GM12865 (cell line): ENCODE measurements around the gene PLXDC1.
A peak's percentile ranks its signal among the peaks of the same experiment; 100 is the strongest.
"Not testable (repeated sequence)": the region's sequence is repeated elsewhere in the genome, so short reads cannot be mapped to it uniquely, and the experiment has no call there.

ENCODE experiments used
- DNase-seq: peaks from one replicate; pipeline ENCODE4 v3.0.0; 2010; ENCODE audit warnings: low read depth
- H3K4me3 ChIP-seq: 2 replicates; pipeline ENCODE4 v1.5.1; 2011; ENCODE audit warnings: mild to moderate bottlenecking, low read depth, low read length, control low read depth
- TF ChIP-seq, protein P1 (sequence below): IDR thresholded peaks from 2 replicates; pipeline ENCODE4 v1.5.1; 2011; ENCODE audit warnings: low read length, control low read depth, low read depth, inconsistent platforms; ENCODE audit not compliant: insufficient read depth; ENCODE audit errors: missing control alignments

PLXDC1 gene

DNA sequence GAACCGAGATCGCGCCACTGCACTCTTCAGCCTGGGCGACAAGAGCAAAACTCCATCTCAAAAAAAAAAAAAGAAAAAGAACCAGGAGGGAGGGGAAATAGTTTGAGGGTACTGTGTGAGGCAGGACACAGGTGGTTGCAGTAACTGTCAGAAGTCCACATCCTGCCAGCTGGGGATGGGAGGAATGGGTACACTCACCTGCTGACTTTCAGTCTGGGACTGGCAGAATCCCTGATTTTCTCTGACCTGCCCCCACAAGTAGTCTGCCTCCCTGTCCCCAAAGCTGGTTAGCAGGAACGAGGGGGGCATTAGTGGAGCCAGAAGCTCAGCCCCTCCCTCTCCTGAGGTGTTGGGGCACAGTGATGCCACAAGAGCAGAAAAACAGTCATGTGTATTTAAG, 21.6 kb upstream of the PLXDC1 start:
- TF ChIP-seq, protein P1, sequence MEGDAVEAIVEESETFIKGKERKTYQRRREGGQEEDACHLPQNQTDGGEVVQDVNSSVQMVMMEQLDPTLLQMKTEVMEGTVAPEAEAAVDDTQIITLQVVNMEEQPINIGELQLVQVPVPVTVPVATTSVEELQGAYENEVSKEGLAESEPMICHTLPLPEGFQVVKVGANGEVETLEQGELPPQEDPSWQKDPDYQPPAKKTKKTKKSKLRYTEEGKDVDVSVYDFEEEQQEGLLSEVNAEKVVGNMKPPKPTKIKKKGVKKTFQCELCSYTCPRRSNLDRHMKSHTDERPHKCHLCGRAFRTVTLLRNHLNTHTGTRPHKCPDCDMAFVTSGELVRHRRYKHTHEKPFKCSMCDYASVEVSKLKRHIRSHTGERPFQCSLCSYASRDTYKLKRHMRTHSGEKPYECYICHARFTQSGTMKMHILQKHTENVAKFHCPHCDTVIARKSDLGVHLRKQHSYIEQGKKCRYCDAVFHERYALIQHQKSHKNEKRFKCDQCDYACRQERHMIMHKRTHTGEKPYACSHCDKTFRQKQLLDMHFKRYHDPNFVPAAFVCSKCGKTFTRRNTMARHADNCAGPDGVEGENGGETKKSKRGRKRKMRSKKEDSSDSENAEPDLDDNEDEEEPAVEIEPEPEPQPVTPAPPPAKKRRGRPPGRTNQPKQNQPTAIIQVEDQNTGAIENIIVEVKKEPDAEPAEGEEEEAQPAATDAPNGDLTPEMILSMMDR: no peak
- H3K4me3 ChIP-seq: no peak overlapping the region
- DNase-seq: no peak

DNA sequence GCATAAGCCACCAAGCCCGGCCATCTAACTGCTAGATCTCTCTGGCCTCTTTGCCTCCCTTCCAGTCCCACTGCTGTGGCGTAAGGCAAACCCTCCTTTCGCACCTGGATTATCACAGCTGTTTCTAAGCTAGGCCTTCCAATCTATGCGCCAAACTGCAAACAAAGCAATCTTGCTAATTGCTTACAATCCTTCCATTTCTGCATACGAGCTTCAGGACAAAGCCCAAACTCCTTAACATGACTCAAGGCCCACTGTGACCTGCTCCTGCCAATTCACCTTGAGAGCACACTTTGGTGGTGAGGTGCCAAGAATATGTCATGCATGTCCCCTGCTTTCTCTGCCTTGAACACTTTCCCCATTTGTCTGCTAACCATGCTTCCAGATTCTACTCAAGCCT, 20.5 kb upstream of the PLXDC1 start:
- DNase-seq: no peak
- TF ChIP-seq, protein P1: no peak
- no peak overlapping the region for H3K4me3 ChIP-seq

DNA sequence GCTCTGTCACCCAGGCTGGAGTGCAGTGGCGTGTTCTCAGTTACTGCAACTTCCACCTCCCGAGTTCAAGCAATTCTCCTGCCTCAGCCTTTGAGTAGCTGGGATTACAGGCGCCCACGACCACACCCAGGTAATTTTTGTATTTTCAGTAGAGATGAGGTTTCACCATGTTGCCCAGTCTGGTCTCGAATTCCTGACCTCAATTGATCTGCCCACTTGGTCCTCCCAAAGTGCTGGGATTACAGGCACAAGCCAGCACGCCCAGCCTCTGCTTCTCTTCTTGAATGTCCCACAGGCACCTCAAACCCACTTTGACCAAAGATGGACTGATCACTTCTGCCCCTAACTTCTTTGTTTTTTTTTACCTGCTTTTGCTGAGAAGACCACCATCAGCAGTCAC, 19.1 kb upstream of the PLXDC1 start:
- TF ChIP-seq, protein P1: no peak
- no peak overlapping the region for H3K4me3 ChIP-seq
- DNase-seq: no peak

DNA sequence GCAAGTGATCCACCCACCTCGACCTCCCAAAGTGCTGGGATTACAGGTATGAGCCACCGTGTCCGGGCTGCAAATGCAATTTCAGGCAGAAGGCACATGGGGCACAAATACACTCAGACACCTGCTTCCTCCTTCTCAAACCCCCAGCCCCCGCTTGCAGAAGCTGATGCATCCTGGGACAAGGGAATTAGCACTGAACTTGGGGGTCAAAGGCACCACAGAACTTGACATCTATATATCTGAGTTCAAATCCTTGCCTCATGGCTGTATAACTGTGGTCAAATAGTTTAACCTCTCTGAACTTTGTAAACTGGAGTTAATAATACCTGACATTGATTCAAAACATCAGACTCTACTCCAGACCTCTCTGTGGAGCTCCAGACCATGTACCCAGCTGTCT, 18.7 kb upstream of the PLXDC1 start:
- DNase-seq: no peak
- TF ChIP-seq, protein P1: no peak
- H3K4me3 ChIP-seq: no peak overlapping the region

DNA sequence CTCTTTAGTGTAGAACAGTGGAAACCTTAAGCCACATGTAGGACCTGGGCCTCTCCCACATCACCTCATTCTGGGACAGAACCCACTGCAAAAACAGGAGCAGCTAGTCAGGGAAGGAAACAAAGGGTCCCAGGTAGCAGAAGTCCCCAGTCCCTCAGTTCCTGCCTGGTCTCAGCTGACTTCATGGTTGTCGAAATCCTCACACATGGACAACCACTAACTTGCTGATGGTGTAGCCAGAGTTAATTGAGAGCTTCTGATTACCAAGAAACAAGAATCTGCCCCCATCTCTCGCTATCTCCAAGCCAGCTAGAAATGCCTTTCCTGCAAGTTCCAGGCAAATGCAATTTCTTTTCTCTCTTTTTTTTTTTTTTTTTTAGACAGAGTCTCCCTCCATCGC, 18.1 kb upstream of the PLXDC1 start:
- TF ChIP-seq, protein P1: no peak
- no peak for DNase-seq
- no peak overlapping the region for H3K4me3 ChIP-seq

DNA sequence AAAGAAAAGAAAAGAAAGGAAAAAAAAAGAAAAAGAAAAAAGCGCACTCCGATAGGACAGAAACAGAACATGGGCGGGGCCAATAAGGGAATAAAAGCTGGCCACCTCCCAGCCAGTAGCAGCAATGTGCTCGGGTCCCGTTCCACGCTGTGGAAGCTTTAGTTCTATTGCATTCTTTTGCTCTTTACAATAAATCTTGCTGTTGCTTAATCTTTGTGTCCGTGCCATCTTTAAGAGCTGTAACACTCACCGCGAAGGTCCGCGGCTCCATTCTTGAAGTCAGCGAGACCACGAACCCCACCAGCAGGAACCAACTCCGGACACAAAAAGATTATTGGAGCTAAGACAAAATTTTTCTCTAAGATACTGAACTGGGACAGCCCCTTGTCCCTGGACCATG, 17.7 kb upstream of the PLXDC1 start:
- no peak overlapping the region for H3K4me3 ChIP-seq
- TF ChIP-seq, protein P1: no peak
- no peak for DNase-seq

DNA sequence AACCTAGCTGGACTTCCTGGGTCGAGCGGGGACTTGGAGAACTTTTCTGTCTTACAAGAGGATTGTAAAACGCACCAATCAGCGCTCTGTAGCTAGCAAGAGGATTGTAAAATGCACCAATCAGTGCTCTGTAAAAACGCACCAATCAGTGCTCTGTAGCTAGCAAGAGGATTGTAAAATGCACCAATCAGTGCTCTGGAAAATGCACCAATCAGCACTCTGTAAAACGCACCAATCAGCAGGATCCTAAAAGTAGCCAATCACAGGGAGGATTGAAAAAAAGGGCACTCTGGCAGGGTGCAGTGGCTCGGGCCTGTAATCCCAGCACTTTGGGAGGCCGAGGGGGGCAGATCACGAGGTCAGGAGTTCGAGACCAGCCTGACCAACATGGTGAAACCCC, 17.1 kb upstream of the PLXDC1 start:
- DNase-seq, H3K4me3 ChIP-seq: not testable (repeated sequence)

DNA sequence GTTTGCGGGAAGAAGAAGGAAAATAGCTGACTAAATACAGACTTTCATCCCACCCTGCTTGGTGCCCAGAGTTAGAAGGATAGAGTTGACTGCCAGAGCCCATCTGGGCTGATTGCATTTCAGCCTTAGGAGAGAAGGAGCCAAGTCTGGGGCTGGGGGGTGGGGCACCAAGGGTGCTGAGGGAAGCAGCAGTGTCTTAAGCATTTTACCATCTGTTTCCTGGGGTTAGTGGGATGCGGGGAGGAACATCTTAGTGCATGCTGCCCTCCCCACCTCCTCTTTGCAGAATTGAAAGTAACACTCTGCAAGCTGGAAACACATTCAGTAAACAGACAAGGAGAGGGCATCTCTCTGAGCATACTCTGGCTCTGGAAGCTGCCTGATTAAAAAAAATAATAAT, 16.0 kb upstream of the PLXDC1 start:
- DNase-seq: peak; percentile 22
- TF ChIP-seq, protein P1: no peak
- no peak overlapping the region for H3K4me3 ChIP-seq
